Measurements from ENCODE around the gene ATF7IP2.

GRCh38 chr16:10502776-10503175 lies 116.9 kb downstream of the ATF7IP2 start:
- no peak for TF ChIP-seq POLR2A (IDR thresholded peaks at IDR 0.05; ENCODE audit: low read depth, low read length)
- no peak for TF ChIP-seq POLR2AphosphoS5 (IDR thresholded peaks at IDR 0.05; ENCODE audit: low read depth, low read length)
- TF ChIP-seq TAF1 (IDR thresholded peaks at IDR 0.05; ENCODE audit: borderline replicate concordance, low read depth, low read length): no peak

Data from GM12892 (cell line).